Fibroblast of skin of left quadriceps (primary cell): ENCODE results near the gene WDFY4.
A peak's percentile ranks its signal among the peaks of the same experiment; 100 is the strongest.

Experiments
- DNase-seq, 2 experiments: peaks; one replicate each; pipeline ENCODE4 v3.0.0-alpha.2; 2013; ENCODE audit warnings: low read depth in 2 of 2

The WDFY4 gene

DNA sequence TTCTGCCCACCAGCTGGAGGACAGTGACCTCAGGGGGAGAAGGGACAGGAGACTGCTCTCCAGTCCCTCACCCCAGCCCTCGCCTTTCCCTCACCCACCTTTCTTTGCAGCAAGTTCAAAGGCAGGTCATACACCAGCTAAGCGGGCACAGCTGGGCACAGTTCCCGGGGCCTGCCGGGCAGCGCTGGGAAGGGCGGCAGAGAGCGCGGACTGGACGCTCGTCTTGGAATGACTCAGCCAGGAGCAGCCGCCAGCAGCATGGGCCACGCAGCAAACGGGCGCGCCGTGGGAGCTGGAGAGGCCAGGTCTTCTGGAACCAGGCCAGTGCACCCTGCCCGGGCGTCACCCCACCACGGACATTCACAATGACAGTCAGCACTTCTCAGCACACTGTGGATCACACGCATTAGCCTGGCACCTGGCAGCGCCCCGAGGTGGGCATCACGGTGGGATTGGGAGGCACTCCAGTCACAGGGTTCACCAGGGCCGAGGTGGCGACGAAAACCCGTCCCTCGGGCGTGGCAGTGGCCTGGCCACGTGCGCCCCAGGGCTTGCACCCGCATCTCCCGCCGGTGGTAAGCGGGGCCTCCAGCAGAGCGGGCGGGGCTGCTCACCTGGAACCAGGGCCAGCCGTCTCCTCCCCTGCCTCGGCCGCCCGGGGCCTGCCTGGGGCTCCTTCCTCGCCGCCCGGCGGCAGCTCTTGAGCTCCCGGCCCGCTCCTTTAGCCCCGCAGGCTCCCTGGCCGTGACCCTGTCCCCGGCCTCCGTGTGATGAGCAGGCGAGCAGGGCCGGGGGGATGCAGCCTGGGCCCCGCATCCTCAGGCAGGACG, 29.0 kb upstream of the WDFY4 start:
- DNase-seq: no peak

- peak; percentile 67 to 74 for DNase-seq
These were observed 28.3 kb upstream of the WDFY4 start for GRCh38 chr10:48656241-48656913.

DNA sequence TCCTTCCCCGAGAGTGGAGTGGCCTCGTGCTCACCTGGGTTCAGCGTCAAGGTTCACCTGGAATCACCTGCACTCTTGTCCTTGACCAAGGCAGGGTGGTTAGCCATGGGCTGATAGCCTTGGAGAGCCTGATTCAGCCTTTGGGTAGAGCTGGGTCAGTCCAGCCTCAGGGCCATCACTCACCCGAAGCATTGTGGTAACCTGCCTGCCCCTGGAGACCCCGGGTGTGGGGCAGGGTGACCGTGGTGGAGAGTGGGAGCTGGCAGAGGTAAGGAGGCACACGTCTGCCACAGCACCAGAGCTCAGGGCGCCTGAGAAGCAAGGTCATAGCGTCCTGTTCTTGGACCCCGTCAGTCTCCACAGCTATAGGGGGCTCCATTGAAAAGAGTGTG, 27.8 kb upstream of the WDFY4 start:
- no peak for DNase-seq

- no peak for DNase-seq
These were observed 27.3 kb upstream of the WDFY4 start for GRCh38 chr10:48657416-48657815.

- peak in 1 of 2 experiments; percentile 30 for DNase-seq
These were observed 26.3 kb upstream of the WDFY4 start for GRCh38 chr10:48658243-48658974.

- DNase-seq: no peak
These were observed 25.8 kb upstream of the WDFY4 start for GRCh38 chr10:48658975-48659269.

DNA sequence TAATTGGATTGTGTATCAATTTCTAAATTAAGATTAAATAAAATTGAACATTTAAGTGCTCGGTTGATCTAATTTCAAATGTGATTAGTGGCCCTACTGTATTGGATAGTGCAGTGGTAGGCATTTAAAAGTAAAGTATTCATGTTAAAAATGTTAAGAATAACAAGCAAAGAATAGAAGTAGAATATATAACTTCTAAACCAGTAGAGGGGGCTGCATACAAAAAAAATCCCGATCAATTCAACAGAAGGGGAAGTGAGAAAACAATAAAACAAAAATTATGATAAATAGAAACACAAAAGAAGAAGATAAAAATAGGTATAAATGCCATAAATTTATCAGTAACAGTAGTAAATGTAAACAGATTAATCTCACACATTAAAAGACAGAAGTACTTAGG, 24.9 kb upstream of the WDFY4 start:
- DNase-seq: no peak

- DNase-seq: no peak
These were observed 23.2 kb upstream of the WDFY4 start for GRCh38 chr10:48661441-48661840.

- no peak for DNase-seq
These were observed 16.6 kb upstream of the WDFY4 start for GRCh38 chr10:48667960-48668590.

- DNase-seq: no peak
These were observed 13.4 kb upstream of the WDFY4 start for GRCh38 chr10:48670978-48671913.

GRCh38 chr10:48671914-48672595, 12.6 kb upstream of the WDFY4 start:
- no peak for DNase-seq

DNA sequence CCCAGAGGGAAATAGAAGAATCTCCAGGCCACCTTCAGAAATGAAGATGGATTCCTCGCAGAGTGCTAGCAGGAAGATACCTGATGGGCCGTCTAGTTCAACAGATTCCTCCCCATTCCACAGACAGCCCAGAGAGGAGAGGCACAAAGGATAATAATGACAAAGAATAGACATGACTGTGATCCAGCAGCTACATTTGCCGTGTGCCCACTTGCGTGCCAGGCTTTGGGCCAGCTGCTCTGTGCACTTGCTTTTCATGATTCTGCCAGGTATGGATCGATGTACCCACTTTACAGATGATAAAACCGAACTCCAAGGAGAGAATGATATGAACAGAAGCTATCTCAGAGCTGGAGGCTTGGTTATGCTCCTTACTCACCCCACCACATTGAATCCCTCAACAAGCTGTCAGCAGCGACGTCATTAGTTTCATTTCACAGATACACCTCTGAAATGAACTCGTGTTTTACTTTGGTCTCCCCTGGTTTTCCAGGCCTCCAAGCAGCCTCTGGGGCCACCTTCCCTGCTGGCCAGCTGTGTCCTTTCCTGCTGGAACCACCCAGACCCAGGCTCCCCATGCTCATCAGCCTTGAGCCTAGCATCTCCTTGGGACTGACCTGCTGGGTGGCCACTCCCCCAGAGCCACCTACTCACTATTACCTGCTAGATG, 11.9 kb upstream of the WDFY4 start:
- DNase-seq: no peak

DNA sequence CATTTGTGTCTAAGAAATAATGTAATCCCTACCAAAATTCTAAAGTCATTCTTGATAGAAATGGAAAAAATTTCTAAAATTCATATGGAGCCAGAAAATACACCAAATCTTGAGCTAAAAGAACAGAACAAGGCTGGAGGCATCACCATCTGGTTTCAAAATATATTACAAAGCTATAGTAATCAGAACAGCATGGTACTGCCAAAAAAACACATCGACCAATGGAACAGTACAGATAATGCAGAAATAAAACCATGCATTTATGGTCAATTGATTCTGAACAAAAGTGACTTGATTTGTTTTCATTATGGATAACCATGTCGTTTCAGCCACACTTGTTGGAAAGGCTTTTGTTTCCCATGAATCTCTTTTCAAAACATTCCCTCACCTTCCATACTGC, 7.0 kb upstream of the WDFY4 start:
- DNase-seq: no peak

- no peak for DNase-seq
These were observed 6.6 kb upstream of the WDFY4 start for GRCh38 chr10:48678041-48678440.

GRCh38 chr10:48681740-48682139, 2.9 kb upstream of the WDFY4 start:
- no peak for DNase-seq

DNA sequence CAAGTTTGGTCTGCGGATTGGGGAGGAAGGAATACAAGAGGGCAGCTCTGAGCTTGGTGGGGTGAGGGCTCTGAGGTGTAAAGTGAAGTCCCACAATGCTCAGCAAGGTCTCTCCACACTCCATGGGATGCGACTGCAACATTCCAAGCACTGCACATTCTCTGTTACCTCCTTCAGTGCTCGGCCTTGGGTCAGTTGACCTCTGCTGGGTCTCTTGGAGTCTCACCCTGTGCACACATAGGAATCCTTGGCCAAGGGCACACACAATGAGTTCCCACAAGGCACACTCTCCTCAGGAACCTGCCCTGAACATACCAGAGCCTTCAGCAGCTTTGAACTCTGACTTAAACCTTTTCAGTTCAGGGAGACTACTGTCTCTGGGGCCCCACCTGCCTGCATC, 2.4 kb upstream of the WDFY4 start:
- no peak for DNase-seq

DNA sequence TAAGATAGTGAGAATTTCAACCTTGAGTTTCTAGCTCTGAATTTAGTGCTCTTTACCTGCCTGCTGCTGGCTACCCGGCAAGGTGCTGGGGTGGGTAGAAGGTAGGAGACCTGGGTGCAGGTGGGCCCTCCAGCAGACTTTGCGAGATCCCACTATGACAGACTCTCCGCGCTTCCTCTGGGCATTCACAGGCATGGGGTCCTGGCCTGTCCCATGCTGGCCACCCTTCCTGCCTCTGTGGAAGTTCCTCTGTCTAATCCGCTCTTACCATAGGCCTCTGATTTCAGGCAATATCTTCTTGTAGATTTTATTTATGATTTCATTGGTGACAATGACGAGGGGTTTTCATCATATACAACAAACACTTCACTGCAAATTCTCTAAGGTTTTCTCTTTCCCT, 1.2 kb upstream of the WDFY4 start:
- no peak for DNase-seq

GRCh38 chr10:48683868-48684267, 805 bp upstream of the WDFY4 start:
- no peak for DNase-seq

DNA sequence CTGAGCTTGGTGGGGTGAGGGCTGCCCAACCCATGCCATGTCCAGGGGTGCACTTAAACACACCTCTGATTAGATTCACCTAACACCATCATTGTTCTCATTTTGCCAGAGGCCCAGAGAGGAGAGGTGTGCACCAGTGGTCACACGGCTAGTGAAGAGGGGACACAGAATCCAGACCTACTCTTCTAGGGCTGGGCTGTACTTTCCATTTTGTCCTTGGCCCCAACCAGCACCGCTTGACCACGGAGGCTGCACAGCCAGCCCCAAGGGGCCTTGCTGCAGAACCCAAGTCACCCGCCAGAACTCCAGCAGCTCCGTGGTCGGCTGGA, 246 bp upstream of the WDFY4 start:
- no peak for DNase-seq

DNA sequence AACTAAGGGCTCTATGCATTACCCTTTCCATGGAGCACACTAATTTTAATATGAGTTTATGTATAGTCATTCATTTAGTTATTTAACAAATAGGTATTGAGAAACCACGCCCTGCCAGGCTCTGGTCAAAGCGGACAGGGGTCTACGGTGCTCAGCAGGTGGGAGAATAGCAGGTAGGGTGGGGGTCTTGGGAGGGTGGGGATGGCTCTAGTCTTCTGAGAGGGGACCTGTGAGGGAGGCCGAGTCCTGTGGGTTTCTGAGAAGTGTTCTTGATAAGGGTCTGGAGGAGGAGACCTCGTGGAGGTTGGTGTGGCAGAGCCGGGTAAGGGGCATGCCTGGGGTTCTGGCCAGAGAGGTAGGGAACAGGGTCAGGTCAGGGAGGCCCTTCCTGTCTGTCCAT, 1.1 kb downstream of the WDFY4 start:
- no peak for DNase-seq
